HepG2 (cell line): Measurements from ENCODE around the gene CACNA2D3. TPM values are rescaled to one million over a fixed set of nuclear protein-coding genes. Genes with fewer than 3 reads are reported as not detected.

Experiments used
- ATAC-seq: fragments of 200-7000 bp; cut with Tn5 transposase; 3 replicates; pipeline ENCODE4 v1.9.1; 2020; ENCODE audit warnings: mild to moderate bottlenecking, moderate library complexity
- BruUV-seq: library from RNA; stranded (reverse); fragments of 400-500 nt; replicated peaks from 2 replicates; lab custom pipeline; 2021; lab: Mats Ljungman, UMichigan
- CTCF ChIA-PET: fragments of 300-600 bp; formaldehyde crosslinking; extraction: SDS; loops from one replicate; lab custom pipeline; 2021; ENCODE audit warnings: low total read pairs, inconsistent platforms, low intra/inter-chr PET ratio; lab: Yijun Ruan, JAX
- POLR2A ChIA-PET: fragments of 350-600 bp; sonication (Branson Sonifier 250); formaldehyde crosslinking; loops from one replicate; lab custom pipeline; 2020; ENCODE audit warnings: antibody characterized with exemption, inconsistent platforms; lab: Yijun Ruan, JAX
- DNase-seq: peaks from one replicate; pipeline ENCODE4 v3.0.0-alpha.2; 2015; ENCODE audit warnings: low spot score
- FAIRE-seq: peaks from 3 replicates; lab custom pipeline; 2011; peaks lifted over from hg19 to GRCh38; lab: Jason Lieb, UNC
- H2AFZ ChIP-seq: one replicate; pipeline ENCODE4 v1.6.1; 2011; ENCODE audit warnings: low read length, inconsistent platforms
- H3K27ac ChIP-seq: fragments of 300-600 bp; 3 replicates; pipeline ENCODE4 v1.8.0; 2011; ENCODE audit warnings: mixed run types, mild to moderate bottlenecking, mixed read lengths, low read length, inconsistent platforms; ENCODE audit not compliant: insufficient read depth; ENCODE audit errors: extremely low read length
- H3K27me3 ChIP-seq, 2 experiments: fragments of 200-600 bp in 1 of 2; 2 replicates in 1 of 2; 3 replicates in 1 of 2; pipeline versions ENCODE4 v1.6.0 to v1.8.0; 2011; ENCODE audit warnings: low read length in 2 of 2, mild to moderate bottlenecking in 2 of 2, moderate library complexity in 2 of 2, inconsistent platforms in 1 of 2; ENCODE audit not compliant: insufficient read depth in 2 of 2, control insufficient read depth in 1 of 2
- H3K36me3 ChIP-seq, 2 experiments: fragments of 200-600 bp in 1 of 2; replicated peaks in 1 of 2; 2 replicates in 1 of 2; 3 replicates in 1 of 2; pipeline versions ENCODE4 v1.5.1 to v1.8.0; 2011; ENCODE audit warnings: low read length in 2 of 2, inconsistent platforms in 1 of 2; ENCODE audit not compliant: insufficient read depth in 2 of 2, control insufficient read depth in 1 of 2
- H3K4me1 ChIP-seq: 2 replicates; pipeline ENCODE4 v1.5.1; 2012; ENCODE audit warnings: low read length, inconsistent platforms; ENCODE audit not compliant: insufficient read depth
- H3K4me2 ChIP-seq: 2 replicates; pipeline ENCODE4 v1.6.0; 2011; ENCODE audit warnings: low read depth, low read length, inconsistent platforms
- H3K4me3 ChIP-seq, 3 experiments: fragments of 200-600 bp in 1 of 3; sonication (generic), shearing (Covaris generic) in 1 of 3; replicated peaks in 1 of 3; 2 replicates each; pipeline ENCODE4 v1.5.1; 2011 to 2016; ENCODE audit warnings: low read length in 3 of 3, inconsistent platforms in 2 of 3, low read depth in 2 of 3, mild to moderate bottlenecking in 2 of 3, control low read depth in 1 of 3, mixed read lengths in 1 of 3; ENCODE audit not compliant: insufficient read depth in 1 of 3
- H3K79me2 ChIP-seq: one replicate; pipeline ENCODE4 v1.6.1; 2011; ENCODE audit warnings: low read length, inconsistent platforms; ENCODE audit not compliant: insufficient read depth
- H3K9ac ChIP-seq: 2 replicates; pipeline ENCODE4 v1.6.0; 2011; ENCODE audit warnings: mild to moderate bottlenecking, low read depth, low read length, inconsistent platforms; ENCODE audit not compliant: insufficient read depth
- H3K9me3 ChIP-seq: 2 replicates; pipeline ENCODE4 v1.5.1; 2012; ENCODE audit warnings: mild to moderate bottlenecking, low read length
- H4K20me1 ChIP-seq: 2 replicates; pipeline ENCODE4 v1.6.0; 2011; ENCODE audit warnings: inconsistent platforms, mild to moderate bottlenecking, low read length, moderate library complexity; ENCODE audit not compliant: insufficient read depth
- ATF7 ChIP-seq, 2 experiments: fragments of 450-650 bp in 1 of 2; sonication (generic) in 1 of 2; formaldehyde crosslinking in 1 of 2; IDR thresholded peaks; 2 replicates each; pipeline versions ENCODE4 v1.4.0 to v1.6.1; 2016 to 2020; ENCODE audit warnings: antibody characterized with exemption in 1 of 2, mild to moderate bottlenecking in 1 of 2, missing genetic modification reagents in 1 of 2
- CREM ChIP-seq, 2 experiments: sonication (generic) in 1 of 2; formaldehyde crosslinking in 1 of 2; IDR thresholded peaks; 2 replicates each; pipeline versions ENCODE4 v1.4.0 to v1.6.1; 2016 to 2020; ENCODE audit warnings: antibody characterized with exemption in 1 of 2, mild to moderate bottlenecking in 1 of 2, missing genetic modification reagents in 1 of 2
- EED ChIP-seq: sonication (generic); formaldehyde crosslinking; IDR thresholded peaks from 2 replicates; pipeline ENCODE4 v1.5.0; 2020; ENCODE audit warnings: mild to moderate bottlenecking, missing genetic modification reagents
- MXD3 ChIP-seq: IDR thresholded peaks from 2 replicates; pipeline ENCODE4 v1.6.1; 2016; ENCODE audit warnings: mild to moderate bottlenecking, missing biosample characterization, missing genetic modification reagents
- MYPOP ChIP-seq: sonication (generic); formaldehyde crosslinking; IDR thresholded peaks from 2 replicates; pipeline ENCODE4 v1.8.1; 2023; ENCODE audit warnings: mild to moderate bottlenecking, moderate library complexity, missing genetic modification reagents
- PREB ChIP-seq: sonication (generic); formaldehyde crosslinking; IDR thresholded peaks from 2 replicates; pipeline ENCODE4 v1.4.0; 2020; ENCODE audit warnings: missing genetic modification reagents
- REL ChIP-seq: sonication (generic); formaldehyde crosslinking; conservative IDR thresholded peaks from 2 replicates; pipeline ENCODE4 v1.8.0; 2022; ENCODE audit warnings: mild to moderate bottlenecking, missing genetic modification reagents, moderate library complexity
- ZFP36 ChIP-seq: fragments of 150-350 bp; IDR thresholded peaks from 2 replicates; pipeline ENCODE4 v1.6.1; 2018; ENCODE audit warnings: borderline replicate concordance, low read length, low read depth; ENCODE audit not compliant: partially characterized antibody
- ZMYM2 ChIP-seq: sonication (generic); formaldehyde crosslinking; IDR thresholded peaks from 2 replicates; pipeline ENCODE4 v1.8.0; 2022; ENCODE audit warnings: mild to moderate bottlenecking, missing genetic modification reagents
- ZNF276 ChIP-seq: sonication (generic); formaldehyde crosslinking; IDR thresholded peaks from 2 replicates; pipeline ENCODE4 v1.4.0; 2020; ENCODE audit warnings: mild to moderate bottlenecking, low read depth, missing genetic modification reagents
- WGBS: methylation state at CpG from one replicate; pipeline ENCODE4 v1.1.6; 2017; ENCODE audit warnings: low lambda C conversion rate; 5-methylcytosine and 5-hydroxymethylcytosine counted together
- in situ Hi-C: cut with HindIII; loops from 2 replicates; pipeline ENCODE4 v1.10.0; 2017; ENCODE audit warnings: low pct_unique_long_range_greater_than_20kb; ENCODE audit not compliant: extremely low pct_ligation_motif_present
- intact Hi-C: fragments of 100-400 bp; cut with micrococcal nuclease; formaldehyde crosslinking; loops from one replicate; pipeline ENCODE4 v1.10.0; 2022; ENCODE audit not compliant: unreplicated experiment
- polyA plus RNA-seq, 8 experiments: library from polyadenylated mRNA; depleted of rRNA in 3 of 8; stranded (reverse) in 7 of 8; unstranded in 1 of 8; fragments of >200 nt; fragmentation: Illumina TruSeq in 4 of 8; extraction: Trizol in 4 of 8; gene quantifications; 2 replicates each; pipeline versions ENCODE4 v1.2.1 to v1.2.3, GENCODE V29; 2011 to 2016; ENCODE audit warnings: low read depth in 4 of 8, missing spikeins in 1 of 8, mixed read lengths in 1 of 8; ENCODE audit not compliant: insufficient read depth in 1 of 8
- total RNA-seq, 5 experiments: library from RNA; depleted of rRNA; stranded (reverse); fragments of >200 nt; fragmentation: Illumina TruSeq; extraction: Trizol; gene quantifications; 2 replicates each; pipeline ENCODE4 v1.2.3, GENCODE V29; 2016; ENCODE audit warnings: low read depth in 1 of 5

Gene CACNA2D3
- total and polyA plus RNA-seq, 2 of the 13 experiments (the other 11 are each of a cell fraction or from before 2014, with no cell fraction given): not detected

GRCh38 chr3:54557538-54558428 lies 435.4 kb downstream of the CACNA2D3 start:
- no peak overlapping the region for H2AFZ ChIP-seq
- no peak overlapping the region for H3K4me2 ChIP-seq
- no peaks in the 10 kb centered on the region for H3K4me1 ChIP-seq
- in situ Hi-C loops: no loop called here
- FAIRE-seq (no peak), DNase-seq (no peak)
- no peaks in the 10 kb centered on the region for H3K79me2 ChIP-seq
- no peaks in the 10 kb centered on the region for H3K27me3 ChIP-seq
- WGBS: 15% methylated on average over 10 of the region's 12 CpGs
- no peaks in the 10 kb centered on the region for H3K36me3 ChIP-seq
- H3K9ac ChIP-seq: no peak overlapping the region
- TF ChIP-seq MXD3 (CRISPR knock-in tag) (no peak), PREB (CRISPR knock-in tag) (no peak), EED (CRISPR knock-in tag) (no peak), MYPOP (CRISPR knock-in tag) (no peak), ZFP36 (no peak), ZMYM2 (no peak), ATF7 (IDR thresholded peaks at IDR 0.05) (no peak), ATF7 (CRISPR knock-in tag; IDR thresholded peaks at IDR 0.05) (no peak), REL (CRISPR knock-in tag) (no peak), CREM (IDR thresholded peaks at IDR 0.05) (no peak), CREM (CRISPR knock-in tag; IDR thresholded peaks at IDR 0.05) (no peak), ZNF276 (CRISPR knock-in tag) (no peak)
- TF ChIP-seq, all 625 proteins: peak for 0
- Histone ChIP-seq H3K4me3 (no peak overlapping the region), H4K20me1 (no peaks in the 10 kb centered on the region), H3K9me3 (no peaks in the 10 kb centered on the region), H3K27ac (no peak overlapping the region)
- CTCF ChIA-PET: no interaction called here
- ATAC-seq: no peak
- POLR2A ChIA-PET: no interaction called here
- no TSS peak for BruUV-seq
- intact Hi-C loops: no loop called here
